Measurements from ENCODE around the gene SYNE1.

- no peak for TF ChIP-seq GATA2 (IDR thresholded peaks at IDR 0.05; ENCODE audit: low read depth, low read length)
- no peak for TF ChIP-seq GATA3 (IDR thresholded peaks at IDR 0.05; ENCODE audit: low read depth, low read length)
Measured at GRCh38 chr6:152428126-152428525, 209.0 kb downstream of the SYNE1 start.

Measured in SH-SY5Y (cell line).